GM12873 (cell line): ENCODE results near the gene VASN.

Experiments used
- CTCF ChIP-seq: IDR thresholded peaks from 2 replicates; pipeline ENCODE4 v1.5.1; 2012; ENCODE audit warnings: low read depth, mild to moderate bottlenecking, moderate library complexity, low read length, control low read depth; ENCODE audit not compliant: insufficient read depth; ENCODE audit errors: missing control alignments

The VASN gene

GRCh38 chr16:4339909-4340308 lies 31.7 kb upstream of the VASN start:
- TF ChIP-seq CTCF: no peak

GRCh38 chr16:4340443-4340842 lies 31.2 kb upstream of the VASN start:
- TF ChIP-seq CTCF: no peak

- no peak for TF ChIP-seq CTCF
Observed at GRCh38 chr16:4341250-4341649, 30.4 kb upstream of the VASN start.

- no peak for TF ChIP-seq CTCF
Observed at GRCh38 chr16:4342866-4343744, 28.5 kb upstream of the VASN start.

GRCh38 chr16:4344983-4345835 lies 26.4 kb upstream of the VASN start:
- TF ChIP-seq CTCF: no peak

- no peak for TF ChIP-seq CTCF
Observed at GRCh38 chr16:4345836-4346781, 25.5 kb upstream of the VASN start.
